Chondrocyte (in vitro differentiated cells): ENCODE results near the gene EGR1. TPM values are rescaled to one million over a fixed set of nuclear protein-coding genes. Genes with fewer than 3 reads are reported as not detected.

ENCODE experiments used
- DNase-seq: peaks from one replicate; pipeline ENCODE4 v3.0.0; 2021; ENCODE audit warnings: mixed read lengths, low spot score
- H3K27ac Mint-ChIP-seq: one replicate; pipeline ENCODE4 v1.8.0; 2021; ENCODE audit warnings: mild to moderate bottlenecking, moderate library complexity, mixed read lengths; ENCODE audit not compliant: unreplicated experiment
- H3K27me3 Mint-ChIP-seq: 2 replicates; pipeline ENCODE4 v1.8.0; 2021; ENCODE audit warnings: low read depth, mixed read lengths
- H3K36me3 Mint-ChIP-seq: 2 replicates; pipeline ENCODE4 v1.8.0; 2021; ENCODE audit warnings: low read depth, mixed read lengths
- H3K4me1 Mint-ChIP-seq: 2 replicates; pipeline ENCODE4 v1.8.0; 2021; ENCODE audit warnings: low read depth, mild to moderate bottlenecking, mixed read lengths
- H3K4me3 Mint-ChIP-seq: one replicate; pipeline ENCODE4 v1.8.0; 2021; ENCODE audit warnings: mild to moderate bottlenecking, moderate library complexity, mixed read lengths; ENCODE audit not compliant: unreplicated experiment
- H3K9me3 Mint-ChIP-seq: 2 replicates; pipeline ENCODE4 v1.8.0; 2021; ENCODE audit warnings: low read depth, mixed read lengths
- CTCF ChIP-seq: fragments of 200-600 bp; sonication (generic); IDR thresholded peaks from 2 replicates; pipeline ENCODE4 v1.5.0; 2021; ENCODE audit warnings: antibody characterized with exemption, mild to moderate bottlenecking, moderate library complexity
- total RNA-seq: library from RNA; stranded (reverse); gene quantifications from 3 replicates; pipeline ENCODE4 v1.2.1, GENCODE V29; 2021

The EGR1 gene
- total RNA-seq, 1 donor from 2014 or later, result 82.5 TPM

GRCh38 chr5:138490648-138491283 lies 25.5 kb downstream of the EGR1 start:
- Mint-ChIP-seq H3K4me1 (peaks cover 12% of the 10 kb centered on the region), H3K9me3 (no peaks in the 10 kb centered on the region), H3K27ac (no peak overlapping the region), H3K27me3 (peaks cover 18% of the 10 kb centered on the region), H3K36me3 (no peaks in the 10 kb centered on the region), H3K4me3 (no peak overlapping the region)
- no peak for TF ChIP-seq CTCF
- no peak for DNase-seq

- Mint-ChIP-seq H3K27ac (no peak overlapping the region), H3K4me1 (peaks cover 12% of the 10 kb centered on the region), H3K9me3 (no peaks in the 10 kb centered on the region), H3K4me3 (peak overlapping the region; percentile 45), H3K36me3 (no peaks in the 10 kb centered on the region), H3K27me3 (peaks cover 18% of the 10 kb centered on the region)
- no peak for TF ChIP-seq CTCF
- no peak for DNase-seq
These were observed 26.0 kb downstream of the EGR1 start for GRCh38 chr5:138491284-138491648.

- peak; percentile 32 for TF ChIP-seq CTCF
- Mint-ChIP-seq H3K27me3 (peaks cover 18% of the 10 kb centered on the region), H3K4me3 (peak overlapping the region; percentile 80), H3K9me3 (no peaks in the 10 kb centered on the region), H3K27ac (no peak overlapping the region), H3K4me1 (peaks cover 12% of the 10 kb centered on the region), H3K36me3 (no peaks in the 10 kb centered on the region)
- peak; percentile 95 for DNase-seq
These were observed 26.6 kb downstream of the EGR1 start for GRCh38 chr5:138491669-138492559.

GRCh38 chr5:138492560-138493045 lies 27.3 kb downstream of the EGR1 start:
- H3K4me3 Mint-ChIP-seq, result peak overlapping the region; percentile 80
- peaks cover 18% of the 10 kb centered on the region for H3K27me3 Mint-ChIP-seq
- DNase-seq, result no peak
- H3K36me3 Mint-ChIP-seq, result no peaks in the 10 kb centered on the region
- H3K27ac Mint-ChIP-seq, result no peak overlapping the region
- no peaks in the 10 kb centered on the region for H3K9me3 Mint-ChIP-seq
- no peak for TF ChIP-seq CTCF
- peaks cover 12% of the 10 kb centered on the region for H3K4me1 Mint-ChIP-seq

- H3K9me3 Mint-ChIP-seq, result no peaks in the 10 kb centered on the region
- no peak overlapping the region for H3K27ac Mint-ChIP-seq
- TF ChIP-seq CTCF, result no peak
- DNase-seq, result no peak
- peaks cover 8% of the 10 kb centered on the region for H3K27me3 Mint-ChIP-seq
- no peak overlapping the region for H3K4me3 Mint-ChIP-seq
- H3K36me3 Mint-ChIP-seq, result no peaks in the 10 kb centered on the region
- H3K4me1 Mint-ChIP-seq, result peaks cover 12% of the 10 kb centered on the region
These were observed 30.1 kb downstream of the EGR1 start for GRCh38 chr5:138495351-138495750.
